ENCODE measurements around the gene TOR2A. TPM values are rescaled to one million over a fixed set of nuclear protein-coding genes. Genes with fewer than 3 reads are reported as not detected.

Gene TOR2A
- total and polyA plus RNA-seq, 9 donors, result 3.7 to 10.0 (median 9.2) TPM

GRCh38 chr9:127689329-127690000 lies 45.6 kb downstream of the TOR2A start:
- Histone ChIP-seq H3K4me1 (ENCODE audit: control insufficient read depth, insufficient read depth, low read length) (peaks cover 6% of the 10 kb centered on the region), H3K27me3 (ENCODE audit: control insufficient read depth, insufficient read depth, low read length) (no peaks in the 10 kb centered on the region), H3K9me3 (replicated peaks; ENCODE audit: control insufficient read depth, low read depth, low read length) (no peaks in the 10 kb centered on the region), H3K4me3 (ENCODE audit: low read length) (no peak overlapping the region), H3K27ac (ENCODE audit: low read length) (no peak overlapping the region), H3K36me3 (ENCODE audit: control insufficient read depth, insufficient read depth, low read length) (peaks cover 46% of the 10 kb centered on the region)
- WGBS (ENCODE audit: insufficient coverage), result 91% methylated on average over 12 of the region's 13 CpGs
- DNase-seq, result no peak

- Histone ChIP-seq H3K27ac (ENCODE audit: low read length) (no peak overlapping the region), H3K36me3 (ENCODE audit: control insufficient read depth, insufficient read depth, low read length) (peaks cover 59% of the 10 kb centered on the region), H3K4me1 (ENCODE audit: control insufficient read depth, insufficient read depth, low read length) (peaks cover 4% of the 10 kb centered on the region), H3K9me3 (replicated peaks; ENCODE audit: control insufficient read depth, low read depth, low read length) (no peaks in the 10 kb centered on the region), H3K27me3 (ENCODE audit: control insufficient read depth, insufficient read depth, low read length) (no peaks in the 10 kb centered on the region), H3K4me3 (ENCODE audit: low read length) (no peak overlapping the region)
- 54% methylated on average over 2 of the region's 6 CpGs for WGBS (ENCODE audit: insufficient coverage)
- no peak for DNase-seq
Observed at GRCh38 chr9:127686461-127687393, 48.4 kb downstream of the TOR2A start.

DNA sequence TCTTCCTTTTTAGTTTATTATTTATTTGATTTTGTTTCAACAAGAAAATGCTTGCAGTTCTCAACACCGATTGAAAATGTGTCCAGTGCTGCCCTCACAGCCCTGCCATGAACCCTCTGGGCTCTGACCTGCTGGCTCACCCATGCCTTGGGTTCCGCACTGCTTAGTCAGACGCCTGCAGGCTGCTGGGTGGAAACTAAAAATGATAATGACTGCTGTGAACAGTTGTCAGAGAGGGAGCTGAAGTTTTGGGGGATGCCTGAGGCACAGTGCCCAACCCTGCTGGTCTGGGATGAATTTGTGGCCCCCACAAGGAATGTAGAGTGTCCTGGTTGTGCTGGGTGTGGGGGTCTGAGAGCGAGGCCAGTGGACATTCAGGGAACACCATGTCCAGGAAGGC lies 50.5 kb downstream of the TOR2A start:
- peaks cover 56% of the 10 kb centered on the region for H3K36me3 ChIP-seq (ENCODE audit: control insufficient read depth, insufficient read depth, low read length)
- H3K27ac ChIP-seq (ENCODE audit: low read length), result no peak overlapping the region
- no peaks in the 10 kb centered on the region for H3K9me3 ChIP-seq (replicated peaks; ENCODE audit: control insufficient read depth, low read depth, low read length)
- 94% methylated on average over 3 of the region's 4 CpGs for WGBS (ENCODE audit: insufficient coverage)
- H3K4me1 ChIP-seq (ENCODE audit: control insufficient read depth, insufficient read depth, low read length), result peaks cover 4% of the 10 kb centered on the region
- no peak overlapping the region for H3K4me3 ChIP-seq (ENCODE audit: low read length)
- DNase-seq, result no peak
- no peaks in the 10 kb centered on the region for H3K27me3 ChIP-seq (ENCODE audit: control insufficient read depth, insufficient read depth, low read length)

DNA sequence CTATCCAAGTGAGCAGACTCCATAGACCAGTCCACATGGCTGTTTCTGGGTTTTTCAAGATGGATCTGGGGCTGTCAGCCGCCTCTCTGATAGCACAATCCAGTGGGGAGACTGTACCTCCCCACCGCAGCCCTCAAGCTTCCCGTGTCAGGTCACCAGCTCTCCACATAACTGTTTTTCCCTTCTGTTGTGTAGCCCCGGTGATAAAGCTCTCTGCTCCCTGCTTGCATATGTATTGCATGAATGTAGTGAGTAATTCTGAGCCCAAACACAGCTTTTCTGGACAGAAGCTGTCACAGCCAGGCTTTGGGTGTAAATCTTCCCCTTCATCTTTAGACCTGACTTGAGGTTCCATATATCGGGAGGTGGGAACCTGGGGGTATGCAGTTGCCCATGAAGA lies 51.4 kb downstream of the TOR2A start:
- no peak for DNase-seq
- no peaks in the 10 kb centered on the region for H3K27me3 ChIP-seq (ENCODE audit: control insufficient read depth, insufficient read depth, low read length)
- 80% methylated on average over 1 of the region's 5 CpGs for WGBS (ENCODE audit: insufficient coverage)
- H3K4me1 ChIP-seq (ENCODE audit: control insufficient read depth, insufficient read depth, low read length), result no peaks in the 10 kb centered on the region
- H3K4me3 ChIP-seq (ENCODE audit: low read length), result no peak overlapping the region
- no peaks in the 10 kb centered on the region for H3K9me3 ChIP-seq (replicated peaks; ENCODE audit: control insufficient read depth, low read depth, low read length)
- peaks cover 59% of the 10 kb centered on the region for H3K36me3 ChIP-seq (ENCODE audit: control insufficient read depth, insufficient read depth, low read length)
- no peak overlapping the region for H3K27ac ChIP-seq (ENCODE audit: low read length)

GRCh38 chr9:127682351-127683136 lies 52.5 kb downstream of the TOR2A start:
- H3K9me3 ChIP-seq (replicated peaks; ENCODE audit: control insufficient read depth, low read depth, low read length), result no peaks in the 10 kb centered on the region
- no peak overlapping the region for H3K4me3 ChIP-seq (ENCODE audit: low read length)
- H3K27ac ChIP-seq (ENCODE audit: low read length), result no peak overlapping the region
- H3K4me1 ChIP-seq (ENCODE audit: control insufficient read depth, insufficient read depth, low read length), result no peaks in the 10 kb centered on the region
- no peaks in the 10 kb centered on the region for H3K27me3 ChIP-seq (ENCODE audit: control insufficient read depth, insufficient read depth, low read length)
- peak; percentile 37 for DNase-seq
- peaks cover 61% of the 10 kb centered on the region for H3K36me3 ChIP-seq (ENCODE audit: control insufficient read depth, insufficient read depth, low read length)
- 85% methylated on average over 9 of the region's 23 CpGs for WGBS (ENCODE audit: insufficient coverage)

Other genes with a start within 250 kb of the TOR2A start
- 5.3 TPM for gene STXBP1, start 123.0 kb downstream of the TOR2A start, total RNA-seq
- 10 to 100 TPM; 11.9 to 19.5 (median 13.4) TPM for gene STXBP1, start 123.0 kb downstream of the TOR2A start, polyA plus RNA-seq (ENCODE audit: insufficient read depth in 1 of 8, insufficient read length in 8 of 8, low replicate concordance in 1 of 8)
- gene CFAP157, start 28.3 kb downstream of the TOR2A start, total RNA-seq, result not detected
- 1 to 10 TPM in 6 of 8 donors, under 1 TPM in 2; 0.84 to 2.4 (median 1.3) TPM for gene CFAP157, start 28.3 kb downstream of the TOR2A start, polyA plus RNA-seq (ENCODE audit: insufficient read depth in 1 of 8, insufficient read length in 8 of 8, low replicate concordance in 1 of 8)
- gene PTRH1, start 19.6 kb downstream of the TOR2A start, total RNA-seq, result 9.4 TPM
- 10 to 100 TPM in 1 of 8 donors, 1 to 10 TPM in 7; 7.5 to 11.1 (median 9.1) TPM for gene PTRH1, start 19.6 kb downstream of the TOR2A start, polyA plus RNA-seq (ENCODE audit: insufficient read depth in 1 of 8, insufficient read length in 8 of 8, low replicate concordance in 1 of 8)
- gene TTC16, start 19.2 kb downstream of the TOR2A start, total RNA-seq, result not detected
- gene TTC16, start 19.2 kb downstream of the TOR2A start, polyA plus RNA-seq (ENCODE audit: insufficient read depth in 1 of 8, insufficient read length in 8 of 8, low replicate concordance in 1 of 8), result under 1 TPM in 5 of 8 donors, not detected in 3; 0.02 to 0.08 (median 0.07) TPM
- gene SH2D3C, start 43.4 kb upstream of the TOR2A start, total RNA-seq, result 12.4 TPM
- 10 to 100 TPM; 17.2 to 22.5 (median 20.2) TPM for gene SH2D3C, start 43.4 kb upstream of the TOR2A start, polyA plus RNA-seq (ENCODE audit: insufficient read depth in 1 of 8, insufficient read length in 8 of 8, low replicate concordance in 1 of 8)
- gene CDK9, start 50.7 kb upstream of the TOR2A start, total RNA-seq, result 28.4 TPM
- gene CDK9, start 50.7 kb upstream of the TOR2A start, polyA plus RNA-seq (ENCODE audit: insufficient read depth in 1 of 8, insufficient read length in 8 of 8, low replicate concordance in 1 of 8), result 10 to 100 TPM; 41.3 to 60.5 (median 51.9) TPM
- 34.7 TPM for gene FPGS, start 67.6 kb upstream of the TOR2A start, total RNA-seq
- gene FPGS, start 67.6 kb upstream of the TOR2A start, polyA plus RNA-seq (ENCODE audit: insufficient read depth in 1 of 8, insufficient read length in 8 of 8, low replicate concordance in 1 of 8), result 10 to 100 TPM; 38.6 to 52.4 (median 45.1) TPM
- gene ENG, start 119.4 kb upstream of the TOR2A start, total RNA-seq, result 9.3 TPM
- gene ENG, start 119.4 kb upstream of the TOR2A start, polyA plus RNA-seq (ENCODE audit: insufficient read depth in 1 of 8, insufficient read length in 8 of 8, low replicate concordance in 1 of 8), result 10 to 100 TPM; 53.3 to 77.3 (median 61.4) TPM
- gene AK1, start 142.4 kb upstream of the TOR2A start, total RNA-seq, result 921 TPM
- 1,000 to 10,000 TPM in 5 of 8 donors, 100 to 1,000 TPM in 3; 579 to 1,396 (median 1,101) TPM for gene AK1, start 142.4 kb upstream of the TOR2A start, polyA plus RNA-seq (ENCODE audit: insufficient read depth in 1 of 8, insufficient read length in 8 of 8, low replicate concordance in 1 of 8)
- gene ST6GALNAC6, start 164.3 kb upstream of the TOR2A start, total RNA-seq, result 44.9 TPM
- 10 to 100 TPM; 35.9 to 60.6 (median 49.0) TPM for gene ST6GALNAC6, start 164.3 kb upstream of the TOR2A start, polyA plus RNA-seq (ENCODE audit: insufficient read depth in 1 of 8, insufficient read length in 8 of 8, low replicate concordance in 1 of 8)
- 21.0 TPM for gene ST6GALNAC4, start 181.7 kb upstream of the TOR2A start, total RNA-seq
- gene ST6GALNAC4, start 181.7 kb upstream of the TOR2A start, polyA plus RNA-seq (ENCODE audit: insufficient read depth in 1 of 8, insufficient read length in 8 of 8, low replicate concordance in 1 of 8), result 10 to 100 TPM; 23.2 to 41.0 (median 31.2) TPM
- gene PIP5KL1, start 195.5 kb upstream of the TOR2A start, total RNA-seq, result 0.49 TPM
- 1 to 10 TPM in 7 of 8 donors, under 1 TPM in 1; 0.42 to 3.5 (median 2.3) TPM for gene PIP5KL1, start 195.5 kb upstream of the TOR2A start, polyA plus RNA-seq (ENCODE audit: insufficient read depth in 1 of 8, insufficient read length in 8 of 8, low replicate concordance in 1 of 8)
- gene DPM2, start 202.6 kb upstream of the TOR2A start, total RNA-seq, result 16.7 TPM
- gene DPM2, start 202.6 kb upstream of the TOR2A start, polyA plus RNA-seq (ENCODE audit: insufficient read depth in 1 of 8, insufficient read length in 8 of 8, low replicate concordance in 1 of 8), result 10 to 100 TPM; 20.0 to 26.8 (median 23.6) TPM
- 5.1 TPM for gene EEIG1, start 245.7 kb upstream of the TOR2A start, total RNA-seq
- 10 to 100 TPM; 12.3 to 23.5 (median 16.3) TPM for gene EEIG1, start 245.7 kb upstream of the TOR2A start, polyA plus RNA-seq (ENCODE audit: insufficient read depth in 1 of 8, insufficient read length in 8 of 8, low replicate concordance in 1 of 8)

All from muscle of leg (tissue), 11 donors.